OCI-LY1 (cell line): ENCODE data around the gene TBC1D8.

Experiments
- H2AFZ ChIP-seq: fragments of 200-600 bp; sonication (generic), shearing (Covaris generic); 2 replicates; pipeline ENCODE4 v1.6.0; 2014; ENCODE audit warnings: antibody characterized with exemption, mild to moderate bottlenecking, low read length
- H3F3A ChIP-seq: fragments of 200-600 bp; sonication (generic), shearing (Covaris generic); 2 replicates; pipeline ENCODE4 v1.6.0; 2014; ENCODE audit warnings: mild to moderate bottlenecking, antibody characterized with exemption, low read length, moderate library complexity; ENCODE audit not compliant: insufficient read depth
- H3K27ac ChIP-seq: fragments of 200-600 bp; sonication (generic); 2 replicates; pipeline ENCODE4 v1.5.1; 2014; ENCODE audit warnings: low read length, mixed run types, mild to moderate bottlenecking, low read depth; ENCODE audit not compliant: poor library complexity, severe bottlenecking
- H3K27me3 ChIP-seq: fragments of 200-600 bp; sonication (generic); 2 replicates; pipeline ENCODE4 v1.6.0; 2014; ENCODE audit warnings: antibody characterized with exemption, mild to moderate bottlenecking, low read length, moderate library complexity; ENCODE audit not compliant: insufficient read depth
- H3K36me3 ChIP-seq: fragments of 200-600 bp; sonication (generic); 2 replicates; pipeline ENCODE4 v1.6.1; 2014; ENCODE audit warnings: mild to moderate bottlenecking, antibody characterized with exemption, low read length, moderate library complexity, mixed read lengths; ENCODE audit not compliant: insufficient read depth
- H3K4me1 ChIP-seq: fragments of 200-600 bp; sonication (generic); 2 replicates; pipeline ENCODE4 v1.5.1; 2014; ENCODE audit warnings: mild to moderate bottlenecking, low read length, moderate library complexity; ENCODE audit not compliant: insufficient read depth, severe bottlenecking
- H3K4me2 ChIP-seq: fragments of 200-600 bp; sonication (generic), shearing (Covaris generic); 2 replicates; pipeline ENCODE4 v1.6.1; 2014; ENCODE audit warnings: low read length
- H3K4me3 ChIP-seq: fragments of 200-600 bp; sonication (generic); 2 replicates; pipeline ENCODE4 v1.5.1; 2014; ENCODE audit warnings: low read length, low read depth, mild to moderate bottlenecking, mixed read lengths; ENCODE audit not compliant: poor library complexity, severe bottlenecking
- H3K79me2 ChIP-seq: fragments of 200-600 bp; shearing (Covaris generic); 2 replicates; pipeline ENCODE4 v1.6.1; 2016; ENCODE audit warnings: mixed run types, low read length, mixed read lengths; ENCODE audit not compliant: insufficient read depth
- H3K9ac ChIP-seq: fragments of 200-600 bp; sonication (generic), shearing (Covaris generic); 2 replicates; pipeline ENCODE4 v1.6.1; 2014; ENCODE audit warnings: mild to moderate bottlenecking, low read length, mixed read lengths
- H3K9me2 ChIP-seq: fragments of 200-600 bp; sonication (generic), shearing (Covaris generic); 2 replicates; pipeline ENCODE4 v1.6.1; 2014; ENCODE audit warnings: low read depth, mild to moderate bottlenecking, low read length, mixed read lengths
- H3K9me3 ChIP-seq: fragments of 200-600 bp; shearing (Covaris generic); 2 replicates; pipeline ENCODE4 v1.6.1; 2014; ENCODE audit warnings: low read length, mixed read lengths
- H4K20me1 ChIP-seq: fragments of 200-600 bp; sonication (generic), shearing (Covaris generic); 2 replicates; pipeline ENCODE4 v1.6.0; 2016; ENCODE audit warnings: mild to moderate bottlenecking, low read length; ENCODE audit not compliant: insufficient read depth
- CTCF ChIP-seq: fragments of 200-600 bp; sonication (generic), shearing (Covaris generic); IDR thresholded peaks from 2 replicates; pipeline ENCODE4 v1.5.1; 2017; ENCODE audit warnings: mild to moderate bottlenecking, antibody characterized with exemption, low read length, moderate library complexity, mixed read lengths
- EZH2 ChIP-seq: fragments of 200-600 bp; sonication (generic), shearing (Covaris generic); IDR thresholded peaks from 2 replicates; pipeline ENCODE4 v1.8.0; 2017; ENCODE audit warnings: borderline replicate concordance, mixed run types, mild to moderate bottlenecking, antibody characterized with exemption, low read length, moderate library complexity, mixed read lengths

TBC1D8 gene

GRCh38 chr2:100975521-100975785, 175.7 kb downstream of the TBC1D8 start:
- Histone ChIP-seq H3K4me1 (peaks cover 42% of the 10 kb centered on the region), H3K27me3 (no peaks in the 10 kb centered on the region), H3K9ac (no peak overlapping the region), H3K9me2 (no peaks in the 10 kb centered on the region), H2AFZ (no peak overlapping the region), H3F3A (no peaks in the 10 kb centered on the region), H3K27ac (no peak overlapping the region), H4K20me1 (no peaks in the 10 kb centered on the region), H3K36me3 (no peaks in the 10 kb centered on the region), H3K79me2 (no peaks in the 10 kb centered on the region), H3K4me3 (no peak overlapping the region), H3K9me3 (no peaks in the 10 kb centered on the region), H3K4me2 (no peak overlapping the region)
- TF ChIP-seq EZH2 (no peak), CTCF (no peak)

GRCh38 chr2:100974712-100975520, 176.3 kb downstream of the TBC1D8 start:
- Histone ChIP-seq H3F3A (no peaks in the 10 kb centered on the region), H3K9me2 (no peaks in the 10 kb centered on the region), H3K27ac (no peak overlapping the region), H3K9ac (no peak overlapping the region), H3K4me3 (no peak overlapping the region), H4K20me1 (no peaks in the 10 kb centered on the region), H3K4me2 (no peak overlapping the region), H2AFZ (no peak overlapping the region), H3K9me3 (no peaks in the 10 kb centered on the region), H3K27me3 (no peaks in the 10 kb centered on the region), H3K36me3 (no peaks in the 10 kb centered on the region; the same call in 1 of the 2 replicates), H3K79me2 (no peaks in the 10 kb centered on the region), H3K4me1 (peaks cover 40% of the 10 kb centered on the region)
- TF ChIP-seq CTCF (no peak), EZH2 (no peak)

GRCh38 chr2:100972452-100972851, 178.7 kb downstream of the TBC1D8 start:
- Histone ChIP-seq H3K9me2 (no peaks in the 10 kb centered on the region), H3F3A (no peaks in the 10 kb centered on the region), H3K9me3 (no peaks in the 10 kb centered on the region), H4K20me1 (no peaks in the 10 kb centered on the region), H3K4me3 (no peak overlapping the region), H3K27ac (no peak overlapping the region), H2AFZ (no peak overlapping the region), H3K27me3 (no peaks in the 10 kb centered on the region), H3K79me2 (no peaks in the 10 kb centered on the region), H3K4me1 (peaks cover 17% of the 10 kb centered on the region), H3K36me3 (no peaks in the 10 kb centered on the region; the same call in 1 of the 2 replicates), H3K9ac (no peak overlapping the region), H3K4me2 (no peak overlapping the region)
- TF ChIP-seq CTCF (no peak), EZH2 (no peak)
